Erythroblast (primary cell): Measurements from ENCODE around the gene ST6GALNAC2.

Experiments used
- GATA1 ChIP-seq: IDR thresholded peaks from 2 replicates; pipeline ENCODE4 v1.6.1; 2011; ENCODE audit warnings: low read depth, mild to moderate bottlenecking, control low read depth, low read length, moderate library complexity
- POLR2A ChIP-seq: IDR thresholded peaks from 2 replicates; pipeline ENCODE4 v1.6.1; 2011; ENCODE audit warnings: mild to moderate bottlenecking, low read length

GRCh38 chr17:76561332-76561731, 24.3 kb downstream of the ST6GALNAC2 start:
- TF ChIP-seq POLR2A (no peak), GATA1 (no peak)
